Esophagus squamous epithelium (tissue), 4 donors: ENCODE measurements around the gene PMEPA1.

Experiments used
- CTCF ChIP-seq, 6 experiments: fragments of 450-650 bp in 4 of 6; fragments of 200-600 bp in 2 of 6; sonication (generic) in 2 of 6; IDR thresholded peaks; one replicate each; pipeline ENCODE4 v1.5.1; 2016 to 2019; ENCODE audit warnings: antibody characterized with exemption in 6 of 6, mild to moderate bottlenecking in 4 of 6, moderate library complexity in 4 of 6
- POLR2A ChIP-seq, 4 donors: fragments of 450-650 bp; IDR thresholded peaks; one replicate each; pipeline ENCODE4 v1.6.1; 2017; ENCODE audit warnings: antibody characterized with exemption in 4 of 4, mild to moderate bottlenecking in 4 of 4, moderate library complexity in 3 of 4

DNA sequence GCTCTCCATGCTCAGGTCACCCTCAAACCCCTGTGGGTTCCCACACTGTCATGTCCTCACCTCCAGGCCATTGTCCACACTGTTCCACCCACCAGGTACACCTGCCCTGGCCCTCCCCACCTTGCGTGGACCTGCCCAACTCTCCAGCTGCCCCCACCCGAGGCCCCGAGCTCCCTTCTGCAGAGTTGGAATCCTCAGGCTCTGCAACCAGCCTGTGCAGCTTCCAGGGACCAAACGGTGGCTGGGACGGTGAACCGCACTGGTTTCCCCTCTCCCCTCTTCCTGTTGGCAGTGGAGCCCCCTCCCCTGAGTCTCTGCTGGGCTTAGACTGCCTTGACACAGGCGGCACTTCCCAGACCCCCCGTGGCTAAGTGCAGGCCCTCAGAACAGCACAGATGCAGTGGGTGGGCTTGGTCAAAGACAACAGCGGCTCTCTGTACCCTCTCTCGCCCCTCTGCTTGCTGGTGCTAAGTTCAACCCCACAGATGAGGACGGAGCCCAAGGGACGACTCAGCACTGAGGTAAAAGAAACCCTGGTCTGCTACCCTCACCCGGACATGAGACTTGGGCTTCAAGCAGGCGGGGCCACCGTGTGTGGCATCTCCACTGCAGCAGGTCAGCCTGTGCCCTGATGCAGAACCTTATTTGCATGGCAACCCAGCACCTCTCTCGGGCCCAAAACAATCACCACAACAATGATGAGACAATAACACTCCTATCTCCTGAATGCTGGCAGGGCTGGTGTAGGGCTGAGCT is 100.6 kb downstream of the PMEPA1 start:
- TF ChIP-seq CTCF (IDR thresholded peaks at IDR 0.05), result no peak
- no peak for TF ChIP-seq POLR2A (IDR thresholded peaks at IDR 0.05)
